Measurements from ENCODE around the gene FOSL1. TPM values are rescaled to one million over a fixed set of nuclear protein-coding genes. Genes with fewer than 3 reads are reported as not detected.

FOSL1 gene
- 6.2 and 31.1 TPM in 2 replicates for total RNA-seq

GRCh38 chr11:65900125-65900898 is at the start of gene FOSL1:
Gene FOSL1 (minus strand): TSS chr11:65900388. CDS start chr11:65900339, 49 bp downstream.

DNA sequence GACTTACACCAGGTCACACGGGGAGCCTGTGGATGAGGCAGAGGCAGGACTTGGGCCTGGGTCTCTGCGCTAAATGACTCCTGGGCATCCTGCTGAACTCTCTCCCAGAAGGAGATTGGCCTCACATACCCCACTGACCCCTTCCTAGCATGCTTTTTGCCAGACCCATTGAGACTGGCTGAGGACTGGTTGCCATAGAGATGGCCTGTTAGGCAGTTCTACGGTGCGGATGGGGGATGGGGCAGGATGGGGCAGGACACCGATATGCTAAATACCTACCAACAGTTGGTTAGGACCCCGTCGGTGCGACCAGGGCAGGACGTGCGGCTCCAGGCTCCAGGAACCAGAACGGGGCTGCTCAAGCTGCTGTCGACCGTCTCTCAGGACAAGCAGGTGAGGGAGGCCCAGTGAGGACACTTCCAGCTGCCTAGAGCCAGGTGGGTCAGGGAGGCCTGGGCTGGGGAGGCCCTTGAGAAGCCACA is 45.3 kb upstream of the FOSL1 start, which contains the start of gene TSGA10IP:
Gene TSGA10IP (plus strand): TSS at position 51 of the 482 bp plus-strand sequence. CDS start 196 bp downstream, at position 247.

GRCh38 chr11:65919141-65919572 is 19.0 kb upstream of the FOSL1 start, which contains the start of gene DRAP1:
Gene DRAP1 (plus strand): TSS chr11:65919426. CDS start chr11:65919502, 76 bp downstream.

DNA sequence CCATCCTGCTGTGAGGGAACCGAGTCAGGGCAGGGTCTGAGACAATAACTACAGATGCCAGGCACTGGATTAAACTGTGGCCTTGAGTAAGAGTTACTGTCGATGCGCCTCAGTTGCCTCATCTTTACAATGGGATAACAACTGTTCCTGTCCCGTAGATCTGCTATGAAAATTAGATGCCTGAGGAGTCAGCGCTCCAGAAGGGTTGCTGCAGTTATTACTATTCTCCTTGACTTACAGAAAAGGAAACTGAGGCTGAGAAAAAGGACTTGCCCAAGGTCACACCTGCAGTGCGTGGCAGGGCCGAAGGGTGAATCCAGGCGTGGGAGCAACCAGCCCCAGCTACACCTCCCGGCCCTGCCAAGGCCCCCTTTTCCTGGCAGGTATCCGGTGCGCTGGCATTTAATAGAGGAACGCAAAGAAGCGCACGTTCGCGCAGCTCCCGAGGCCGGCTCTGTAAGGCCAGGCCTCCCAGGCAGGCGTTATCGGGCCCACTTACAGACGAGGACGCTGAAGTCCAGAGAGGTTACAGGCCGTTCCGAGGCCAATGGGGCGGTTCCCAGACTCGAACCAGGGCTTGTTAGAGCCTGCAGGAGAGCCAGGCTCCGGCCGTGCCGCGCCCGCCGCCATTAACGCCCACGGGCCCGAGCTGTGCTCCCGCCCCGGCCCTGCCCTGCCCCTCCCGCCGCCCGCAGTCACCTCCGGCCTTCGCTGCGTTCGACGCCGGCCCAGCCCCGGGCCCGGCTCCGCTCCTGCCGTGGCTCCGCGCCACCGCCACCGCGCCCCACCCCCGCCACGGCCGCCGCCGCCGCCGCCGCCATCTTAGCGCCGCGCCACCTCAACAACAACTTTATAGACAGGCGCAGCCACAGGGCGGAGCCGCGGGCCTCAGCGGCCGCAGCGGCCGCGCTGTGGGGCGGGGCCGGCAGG is 18.3 kb upstream of the FOSL1 start, which contains the start of gene C11orf68:
Gene C11orf68 (minus strand): TSS at position 852 of the 930 bp plus-strand sequence. CDS start 31 bp downstream, at position 821.

GRCh38 chr11:65890324-65891218 is 9.6 kb downstream of the FOSL1 start, which contains the start of gene CCDC85B:
Gene CCDC85B (plus strand): TSS chr11:65890673. CDS start chr11:65890784, 111 bp downstream.

GRCh38 chr11:65888163-65888814 is 11.9 kb downstream of the FOSL1 start, which contains the start of gene FIBP:
Gene FIBP (minus strand): TSS chr11:65888471. CDS start chr11:65888418, 53 bp downstream.

GRCh38 chr11:65879617-65880016 is 20.6 kb downstream of the FOSL1 start, which contains the start of gene CTSW:
Gene CTSW (plus strand): TSS chr11:65879837. CDS start chr11:65879855, 18 bp downstream.

DNA sequence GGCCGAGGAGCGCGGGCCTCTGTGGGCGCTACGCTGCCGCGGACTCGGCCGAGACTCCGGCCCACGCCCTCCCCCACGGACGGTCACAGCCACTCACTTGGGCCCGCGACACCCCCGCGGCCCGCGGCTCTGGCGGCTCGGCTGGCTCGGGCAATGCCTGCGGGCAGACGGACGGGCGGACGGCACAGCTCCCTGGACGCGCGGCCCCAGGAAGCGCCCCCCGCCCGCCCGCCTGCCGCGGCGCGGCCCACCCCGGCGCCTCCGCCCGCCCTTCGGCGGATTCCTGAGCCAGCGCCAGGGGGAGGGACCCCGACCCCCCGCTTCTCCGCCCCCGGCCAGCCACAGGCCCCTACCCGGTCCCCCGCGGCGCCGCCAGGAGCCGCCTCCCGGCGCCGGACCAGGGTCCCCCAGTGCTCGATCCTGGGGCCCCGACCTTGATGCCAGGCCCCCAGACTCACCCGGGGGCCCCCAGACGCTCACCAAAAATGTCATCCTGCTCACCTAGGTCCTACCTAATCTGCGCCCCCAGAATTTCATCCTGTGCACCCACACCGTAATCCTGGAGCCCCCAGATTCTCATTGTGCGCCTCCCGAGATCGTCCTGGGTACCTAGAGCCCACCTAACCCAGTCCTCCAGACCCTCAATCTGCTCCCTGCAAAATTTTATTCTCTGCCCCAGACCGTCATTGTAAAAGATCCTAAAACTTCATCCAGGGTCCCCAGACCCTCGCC is 27.4 kb downstream of the FOSL1 start, which contains the start of gene EFEMP2:
Gene EFEMP2 (minus strand): TSS at position 215 of the 732 bp plus-strand sequence. CDS start 446 bp downstream, outside the sequence.

DNA sequence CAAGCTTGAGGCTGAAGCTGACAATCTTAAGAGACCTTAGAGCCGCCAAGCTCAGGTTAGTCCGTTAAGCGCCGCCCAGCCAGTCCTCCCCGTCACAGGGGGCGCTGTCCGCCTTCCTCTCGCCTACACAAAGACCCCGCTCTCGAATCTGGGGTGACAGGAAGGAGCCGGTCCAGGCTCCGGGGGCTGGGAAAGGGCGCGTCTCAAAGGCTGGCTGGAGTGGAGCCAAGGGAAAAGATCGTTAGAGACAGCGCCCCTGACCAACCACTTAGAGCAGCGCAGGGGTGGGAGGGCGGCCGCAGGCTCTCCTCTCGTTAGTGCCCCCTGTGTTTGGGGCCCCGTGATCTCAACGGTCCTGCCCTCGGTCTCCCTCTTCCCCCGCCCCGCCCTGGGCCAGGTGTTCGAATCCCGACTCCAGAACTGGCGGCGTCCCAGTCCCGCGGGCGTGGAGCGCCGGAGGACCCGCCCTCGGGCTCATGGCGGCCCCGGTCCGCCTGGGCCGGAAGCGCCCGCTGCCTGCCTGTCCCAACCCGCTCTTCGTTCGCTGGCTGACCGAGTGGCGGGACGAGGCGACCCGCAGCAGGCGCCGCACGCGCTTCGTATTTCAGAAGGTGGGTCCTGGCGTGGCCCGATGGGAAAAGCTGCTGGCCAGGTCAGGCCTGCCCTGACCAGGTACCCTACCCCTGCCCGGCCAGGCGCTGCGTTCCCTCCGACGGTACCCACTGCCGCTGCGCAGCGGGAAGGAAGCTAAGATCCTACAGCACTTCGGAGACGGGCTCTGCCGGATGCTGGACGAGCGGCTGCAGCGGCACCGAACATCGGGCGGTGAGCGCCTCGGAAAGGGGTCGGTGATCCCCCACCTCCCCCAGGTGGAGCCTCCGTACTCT is 39.7 kb downstream of the FOSL1 start, which contains the start of gene MUS81:
Gene MUS81 (plus strand): TSS at position 156 of the 887 bp plus-strand sequence. CDS start 321 bp downstream, at position 477.

GRCh38 chr11:65857853-65858680 is 42.1 kb downstream of the FOSL1 start, which contains the start of gene CFL1:
Gene CFL1 (minus strand): TSS chr11:65858180. CDS start chr11:65858099, 81 bp downstream.

Other genes with a start within 250 kb of the FOSL1 start
- 18.1 and 22.8 TPM in 2 replicates for gene RELA, start 237.5 kb downstream of the FOSL1 start, total RNA-seq
- gene KAT5, start 188.1 kb downstream of the FOSL1 start, total RNA-seq: 28.3 and 33.3 TPM in 2 replicates
- gene RNASEH2C, start 179.6 kb downstream of the FOSL1 start, total RNA-seq: 17.3 and 52.9 TPM in 2 replicates
- 8.3 and 11.2 TPM in 2 replicates for gene AP5B1, start 119.4 kb downstream of the FOSL1 start, total RNA-seq
- gene OVOL1, start 113.3 kb downstream of the FOSL1 start, total RNA-seq: not detected in 2 replicates
- 0.92 and 1.8 TPM in 2 replicates for gene SNX32, start 66.4 kb downstream of the FOSL1 start, total RNA-seq
- 802 and 1,540 TPM in 2 replicates for gene CFL1, start 42.2 kb downstream of the FOSL1 start, total RNA-seq
- 42.3 and 44.8 TPM in 2 replicates for gene MUS81, start 40.0 kb downstream of the FOSL1 start, total RNA-seq
- 90.3 and 91.1 TPM in 2 replicates for gene EFEMP2, start 27.6 kb downstream of the FOSL1 start, total RNA-seq
- not detected in 2 replicates for gene CTSW, start 20.6 kb downstream of the FOSL1 start, total RNA-seq
- 144 and 150 TPM in 2 replicates for gene FIBP, start 11.9 kb downstream of the FOSL1 start, total RNA-seq
- gene CCDC85B, start 9.7 kb downstream of the FOSL1 start, total RNA-seq: 34.0 and 44.2 TPM in 2 replicates
- gene C11orf68, start 18.7 kb upstream of the FOSL1 start, total RNA-seq: 21.1 and 28.4 TPM in 2 replicates
- gene DRAP1, start 19.0 kb upstream of the FOSL1 start, total RNA-seq: 124 and 149 TPM in 2 replicates
- not detected in 2 replicates for gene TSGA10IP, start 45.1 kb upstream of the FOSL1 start, total RNA-seq
- 34.1 and 39.3 TPM in 2 replicates for gene SART1, start 61.3 kb upstream of the FOSL1 start, total RNA-seq
- gene EIF1AD, start 101.8 kb upstream of the FOSL1 start, total RNA-seq: 33.3 and 46.9 TPM in 2 replicates
- gene BANF1, start 102.1 kb upstream of the FOSL1 start, total RNA-seq: 8.3 and 15.7 TPM in 2 replicates
- 0.51 TPM in 1 of 2 replicates, not detected in the other for gene CST6, start 111.6 kb upstream of the FOSL1 start, total RNA-seq
- not detected in 2 replicates for gene CATSPER1, start 126.1 kb upstream of the FOSL1 start, total RNA-seq
- 0.23 TPM in 1 of 2 replicates, not detected in the other for gene GAL3ST3, start 148.8 kb upstream of the FOSL1 start, total RNA-seq
- 113 and 163 TPM in 2 replicates for gene SF3B2, start 152.0 kb upstream of the FOSL1 start, total RNA-seq
- 77.5 and 125 TPM in 2 replicates for gene PACS1, start 169.9 kb upstream of the FOSL1 start, total RNA-seq

Data from smooth muscle cell of the umbilical artery (primary cell).